OCI-LY3 (cell line): Measurements from ENCODE around the gene ARHGAP25.

Experiments used
- CTCF ChIP-seq: fragments of 200-600, 300-600 bp; sonication (generic); IDR thresholded peaks from 2 replicates; pipeline ENCODE4 v1.5.1; 2014; ENCODE audit warnings: antibody characterized with exemption, low read length, low read depth
- EZH2phosphoT487 ChIP-seq: fragments of 200-600 bp; shearing (Covaris generic); IDR thresholded peaks from 2 replicates; pipeline ENCODE4 v1.6.1; 2018; ENCODE audit warnings: antibody characterized with exemption, mixed run types, low read depth

DNA sequence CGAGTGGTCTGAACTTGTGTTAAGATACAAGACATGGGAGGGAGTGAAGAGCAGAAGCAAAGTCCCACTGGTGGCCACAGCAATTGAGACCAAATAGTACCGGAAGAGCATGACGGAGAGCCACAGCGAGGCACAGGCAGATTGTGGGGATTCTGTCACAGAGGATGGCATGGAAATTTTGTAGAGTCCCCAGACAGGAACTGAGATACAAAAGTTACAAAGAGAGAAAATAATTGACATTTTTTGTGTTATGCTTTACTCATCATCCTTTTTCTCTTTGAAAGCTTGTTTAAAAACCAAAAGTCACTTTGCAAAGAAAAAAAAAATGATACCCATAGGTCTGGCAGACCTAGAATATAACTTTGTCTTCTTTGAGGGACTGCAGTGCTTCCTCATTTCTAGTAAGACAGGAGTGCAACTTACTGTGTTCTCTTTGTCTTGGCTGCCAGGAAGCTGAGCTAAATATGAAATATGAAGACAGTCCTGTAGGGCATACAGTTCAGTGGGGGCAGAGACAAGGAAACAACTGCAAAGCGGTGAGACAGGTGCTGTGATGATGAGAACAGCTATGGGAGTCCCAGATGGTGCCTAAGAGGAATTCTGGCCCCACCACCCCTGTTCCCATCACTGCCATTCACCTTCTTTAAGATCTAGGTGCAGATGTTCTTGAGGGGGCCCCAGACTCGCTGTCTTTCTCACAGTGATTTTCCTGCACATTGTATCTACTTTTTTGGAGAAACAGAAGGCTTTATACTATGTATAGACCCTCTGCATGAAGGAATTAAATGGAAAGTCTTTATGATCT is 5.2 kb downstream of the ARHGAP25 start:
- TF ChIP-seq CTCF = no peak
- TF ChIP-seq EZH2phosphoT487 = no peak
